GM18861 (cell line): Measurements from ENCODE around the gene PHKG1.
A peak's percentile ranks its signal among the peaks of the same experiment; 100 is the strongest.
"Not testable (repeated sequence)": the region's sequence is repeated elsewhere in the genome, so short reads cannot be mapped to it uniquely, and the experiment has no call there.

Source experiments
- ATAC-seq: cut with Tn5 transposase; IDR thresholded peaks from one replicate; pipeline ENCODE4 v1.9.1; 2021; ENCODE audit not compliant: unreplicated experiment

The PHKG1 gene

DNA sequence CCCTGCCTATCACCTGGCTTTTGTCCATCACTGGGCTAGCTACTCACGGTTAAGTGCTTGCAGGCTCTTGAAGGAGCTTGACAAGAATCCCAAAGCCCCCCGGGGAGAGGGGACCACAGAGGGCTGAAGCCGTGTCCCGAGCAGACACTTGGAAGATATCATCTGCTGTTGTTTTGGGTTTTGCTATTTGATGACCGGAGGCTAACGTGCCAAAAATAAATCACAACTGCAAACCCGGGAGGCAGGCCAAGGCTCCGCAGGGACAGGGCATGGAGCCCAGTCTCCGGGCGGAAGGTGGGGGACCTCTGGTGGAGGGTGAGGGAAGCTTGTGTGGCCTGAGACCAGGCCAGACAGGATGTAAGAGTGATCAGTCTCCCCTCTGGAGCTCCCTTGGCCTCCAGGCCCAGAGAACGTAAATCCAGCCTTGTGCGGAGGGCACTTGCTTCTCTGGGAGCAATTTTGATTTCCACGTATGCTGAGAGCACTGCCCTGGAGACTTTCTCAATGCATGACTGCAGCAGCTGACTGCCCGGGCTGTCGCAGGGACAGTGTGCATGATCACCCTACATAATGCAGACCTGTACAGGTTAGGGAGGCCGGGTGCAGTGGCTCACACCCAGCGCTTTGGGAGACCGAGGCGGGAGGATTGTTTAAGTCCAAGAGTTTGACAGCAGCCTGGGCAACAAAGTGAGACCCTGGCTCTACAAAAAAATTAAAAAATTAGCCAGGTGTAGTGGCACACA is at the start of gene PHKG1:
PHKG1 (minus strand) TSS at position 164 of the 743 bp plus-strand sequence. CDS start 4,011 bp downstream, outside the sequence.
- no peak for ATAC-seq

DNA sequence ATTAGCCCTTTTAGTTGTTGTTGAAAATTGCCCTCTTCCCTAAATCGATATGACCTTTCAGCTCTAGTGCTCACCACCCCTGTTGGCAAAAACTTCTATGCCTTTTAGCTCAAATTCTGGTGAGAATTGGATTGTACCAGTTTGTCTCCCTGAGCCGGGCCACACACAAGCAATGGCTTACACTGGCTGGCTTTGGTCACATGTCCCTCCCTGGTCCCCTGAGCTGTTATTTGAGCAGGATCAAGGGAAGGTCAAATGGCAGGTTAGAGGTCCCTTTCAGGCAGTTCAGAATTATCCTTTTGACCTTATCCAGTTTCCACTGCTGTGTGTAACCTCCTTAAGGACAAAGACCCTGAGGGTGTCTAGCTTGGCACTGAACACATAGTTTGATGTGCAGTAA is 38.3 kb upstream of the PHKG1 start:
- not testable (repeated sequence) for ATAC-seq

DNA sequence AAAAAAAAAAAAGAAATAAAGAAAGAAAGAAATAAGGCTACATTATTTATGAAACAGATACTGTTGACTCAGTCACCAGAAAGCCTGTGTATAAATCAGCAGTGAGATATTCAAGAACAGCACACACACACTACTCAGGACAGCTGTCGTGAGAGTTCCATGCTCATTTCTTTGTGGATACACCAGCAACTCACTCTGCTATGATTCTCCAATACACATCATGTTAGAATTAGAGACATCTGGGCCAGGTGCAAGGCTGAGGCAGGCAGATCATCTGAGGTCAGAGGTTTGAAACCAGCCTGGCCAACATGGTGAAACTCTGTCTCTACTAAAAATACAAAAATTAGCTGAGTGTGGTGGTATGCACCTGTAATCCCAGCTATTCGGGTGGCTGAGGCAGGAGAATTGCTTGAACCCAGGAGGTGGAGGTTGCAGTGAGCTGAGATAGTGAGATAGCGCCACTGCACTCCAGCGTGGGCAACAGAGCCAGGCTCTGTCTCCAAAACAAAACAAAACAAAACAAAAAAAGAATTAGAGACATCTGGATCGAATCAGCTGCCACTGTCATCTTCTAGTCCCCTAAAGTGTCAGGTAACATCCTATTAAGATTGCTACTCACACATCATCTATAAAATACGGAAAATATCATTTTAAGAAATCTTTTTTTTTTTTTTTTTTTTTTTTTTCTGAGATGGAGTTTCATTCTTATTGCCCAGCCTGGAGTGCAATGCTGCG is 34.7 kb upstream of the PHKG1 start:
- no peak for ATAC-seq

DNA sequence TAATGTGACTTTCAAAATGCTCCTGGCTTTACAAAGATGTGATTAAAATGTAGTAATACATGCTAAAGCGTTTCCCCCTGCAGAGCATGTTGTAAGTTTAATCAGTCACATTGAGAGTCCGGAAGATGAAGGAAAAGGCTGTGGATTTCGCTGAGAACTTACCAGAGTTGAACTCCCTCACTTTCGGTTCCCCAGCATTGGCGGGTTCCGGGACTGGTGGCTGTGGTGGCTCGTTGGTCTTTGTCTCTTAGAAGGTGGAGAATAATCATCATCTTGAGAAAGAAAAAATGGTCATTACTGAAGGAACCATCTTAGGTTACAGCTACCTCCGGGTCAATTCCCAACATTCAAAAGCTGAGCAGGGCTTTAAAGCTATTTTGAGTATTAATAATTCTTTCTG is 33.1 kb upstream of the PHKG1 start:
- no peak for ATAC-seq

DNA sequence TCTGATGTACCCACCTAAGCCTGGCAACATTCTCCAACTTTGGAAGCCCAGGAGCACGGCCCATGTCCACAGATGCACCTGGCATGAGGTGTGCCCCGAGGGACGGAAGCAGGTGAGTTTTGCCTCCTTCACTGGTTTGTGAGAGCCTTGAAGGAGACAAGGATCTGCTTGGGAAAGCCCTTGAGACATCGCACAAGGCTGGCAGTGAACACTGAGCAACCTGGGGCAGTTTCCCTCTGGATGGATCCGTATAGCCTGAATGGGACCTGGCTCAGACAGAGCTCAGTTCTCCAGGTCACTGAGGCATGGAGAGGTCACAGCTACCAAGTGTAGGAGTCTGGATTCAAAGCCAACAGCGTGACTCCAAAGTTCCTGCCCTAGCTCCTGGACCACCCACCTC is 32.2 kb upstream of the PHKG1 start:
- no peak for ATAC-seq

DNA sequence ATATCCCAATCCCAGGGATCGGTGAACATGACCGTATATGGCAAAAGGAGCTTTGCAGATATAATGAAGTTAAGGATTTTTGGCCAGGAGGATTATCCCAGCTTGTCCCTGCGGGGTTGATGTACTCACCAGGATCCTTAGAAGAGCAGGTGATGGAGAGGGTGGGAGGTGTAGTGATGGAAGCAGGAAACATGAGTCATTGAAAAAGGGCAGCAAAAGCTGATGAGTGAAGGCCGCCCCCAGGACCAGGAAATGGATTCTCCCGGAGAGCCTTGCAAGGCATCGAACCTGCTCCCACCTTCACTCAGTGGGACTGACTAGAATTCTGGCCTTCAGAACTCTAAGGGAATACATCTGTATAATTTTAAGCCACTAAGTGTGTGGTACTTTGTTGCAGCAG is 28.7 kb upstream of the PHKG1 start:
- ATAC-seq = no peak

DNA sequence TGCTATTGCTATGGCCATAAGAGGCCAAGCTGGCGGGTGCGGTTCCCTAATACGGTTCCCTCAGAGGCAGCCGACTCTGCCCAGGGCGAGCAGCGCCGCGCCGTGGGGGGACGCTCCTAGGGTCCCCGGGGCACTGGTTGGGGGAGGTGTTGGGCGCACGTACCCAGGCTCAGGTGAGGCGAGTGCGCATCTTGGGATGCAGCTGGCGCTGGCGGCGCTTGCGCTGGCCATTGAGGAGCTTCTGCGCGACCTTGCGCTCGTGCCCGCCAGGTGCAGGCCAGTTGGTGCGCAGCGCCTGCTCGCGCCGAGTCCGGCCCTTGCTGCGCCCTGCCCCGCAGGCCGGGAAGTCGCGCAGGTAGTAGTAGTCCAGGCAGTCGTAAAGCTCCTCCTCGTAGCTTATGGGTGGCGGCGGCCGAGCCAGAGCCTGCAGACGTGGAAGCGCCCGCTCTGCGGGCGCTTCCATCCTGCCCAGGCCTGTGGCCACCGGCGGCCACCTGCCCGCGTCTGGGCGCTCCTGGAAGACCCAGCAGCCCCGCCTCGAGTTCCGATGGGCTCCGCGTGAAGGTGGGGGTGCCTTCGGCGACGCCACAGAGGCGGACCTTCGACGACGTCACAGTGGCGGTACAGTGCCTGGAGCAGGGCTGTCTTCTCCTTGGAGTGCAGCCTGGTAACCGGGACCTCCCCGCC is 23.2 kb upstream of the PHKG1 start, which contains the start of gene NUPR2:
NUPR2 (minus strand) TSS at position 566 of the 687 bp plus-strand sequence; CDS start at position 463, 103 bp downstream.
- ATAC-seq = no peak

DNA sequence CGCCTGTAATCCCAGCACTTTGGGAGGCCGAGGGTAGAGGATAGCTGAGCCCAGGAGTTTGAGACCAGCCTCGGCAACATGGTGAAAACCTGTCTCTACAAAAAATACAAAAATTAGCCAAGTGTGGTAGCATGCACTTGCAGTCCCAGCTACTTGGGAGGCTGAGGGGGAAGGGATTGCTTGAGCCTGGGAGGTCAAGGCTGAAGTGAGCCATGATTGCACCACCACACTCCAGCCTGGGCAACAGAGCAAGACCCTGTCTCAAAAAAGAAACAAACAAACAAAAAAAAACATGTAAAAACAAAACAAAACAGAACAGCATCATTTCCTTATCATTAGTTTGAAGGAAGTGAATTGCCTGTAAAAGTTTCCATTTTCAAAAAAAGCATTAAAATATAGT is 19.5 kb upstream of the PHKG1 start:
- not testable (repeated sequence) for ATAC-seq

DNA sequence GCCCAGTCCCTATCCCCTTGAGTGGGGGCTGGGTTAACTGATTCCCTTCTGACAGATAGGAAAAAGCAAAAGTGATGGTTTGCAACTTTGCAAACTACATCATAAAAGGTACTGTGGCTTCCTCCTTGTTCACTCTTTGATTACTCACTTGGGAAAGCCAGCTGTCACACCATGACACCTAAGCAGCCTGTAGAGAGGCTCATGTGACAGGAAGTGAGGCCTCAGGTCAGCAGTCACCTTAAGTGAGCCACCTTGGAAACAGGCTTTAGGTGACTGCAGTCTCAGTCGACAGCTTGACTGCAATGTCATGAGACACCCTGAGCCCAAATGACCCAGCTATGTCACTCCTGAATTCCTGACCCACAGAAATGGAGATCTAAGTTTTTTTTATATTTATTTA is 17.9 kb upstream of the PHKG1 start:
- no peak for ATAC-seq

DNA sequence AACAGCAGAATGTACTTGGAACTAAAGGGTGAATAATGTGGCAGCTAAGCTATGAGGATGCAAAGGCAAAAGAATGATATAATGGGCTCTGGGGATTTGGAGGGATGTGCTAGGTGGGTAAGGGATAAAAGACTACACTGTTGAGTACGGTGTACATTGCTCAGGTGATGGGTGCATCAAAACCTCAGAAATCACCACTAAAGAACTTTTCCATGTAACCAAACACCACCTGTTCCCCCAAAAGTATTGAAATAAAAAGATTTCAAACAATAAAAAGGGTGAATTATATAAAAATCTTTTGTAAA is 15.2 kb upstream of the PHKG1 start:
- ATAC-seq = no peak

DNA sequence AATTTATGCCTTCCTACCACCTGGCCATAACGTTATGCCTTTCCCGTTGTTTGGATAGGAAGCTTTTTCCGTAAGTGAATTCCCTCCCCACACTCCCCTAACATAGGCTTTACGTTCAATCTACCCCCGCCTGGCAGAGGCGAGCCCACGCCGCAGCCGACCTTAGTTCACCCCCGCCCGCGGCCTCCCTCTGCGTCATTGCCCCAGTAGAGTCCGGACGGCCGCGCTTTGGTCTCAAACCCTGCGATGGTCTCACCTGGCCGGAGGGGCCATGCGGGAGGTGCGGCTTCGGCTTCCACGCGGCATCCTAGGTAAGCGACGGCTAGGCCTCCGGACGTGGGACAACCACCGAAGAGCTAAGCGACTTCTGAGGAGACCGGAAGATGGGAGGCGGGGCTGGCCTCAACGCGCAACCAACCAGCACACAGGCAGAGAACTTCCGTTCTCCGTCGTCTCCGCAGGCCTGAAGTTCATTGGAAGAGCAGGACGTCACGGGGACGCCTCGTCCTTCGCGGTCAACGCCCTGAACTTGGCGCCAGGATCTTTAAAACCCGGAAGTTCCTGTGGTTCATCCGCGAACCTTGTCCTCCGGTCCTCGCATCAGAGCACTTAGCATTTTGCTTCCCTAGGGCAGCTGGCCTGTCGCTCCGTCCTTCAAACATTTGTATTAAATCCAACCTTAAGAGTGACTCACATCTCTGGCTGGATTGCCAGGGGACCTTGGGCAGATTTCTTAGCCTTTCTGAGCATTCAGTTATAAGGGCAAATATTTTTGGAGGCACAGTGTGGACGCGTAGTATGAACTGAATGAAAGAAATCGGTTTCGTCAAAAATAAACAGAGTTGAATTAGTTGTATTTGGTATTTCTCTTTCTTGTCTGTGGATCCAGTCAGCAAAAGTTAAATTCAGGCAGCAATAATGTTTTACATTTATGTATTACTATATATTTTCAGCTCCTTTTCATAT is 13.6 kb upstream of the PHKG1 start, which contains the start of gene CHCHD2:
CHCHD2 (minus strand) TSS at position 369 of the 966 bp plus-strand sequence; CDS start at position 306, 63 bp downstream.
- peak; percentile 100 for ATAC-seq

DNA sequence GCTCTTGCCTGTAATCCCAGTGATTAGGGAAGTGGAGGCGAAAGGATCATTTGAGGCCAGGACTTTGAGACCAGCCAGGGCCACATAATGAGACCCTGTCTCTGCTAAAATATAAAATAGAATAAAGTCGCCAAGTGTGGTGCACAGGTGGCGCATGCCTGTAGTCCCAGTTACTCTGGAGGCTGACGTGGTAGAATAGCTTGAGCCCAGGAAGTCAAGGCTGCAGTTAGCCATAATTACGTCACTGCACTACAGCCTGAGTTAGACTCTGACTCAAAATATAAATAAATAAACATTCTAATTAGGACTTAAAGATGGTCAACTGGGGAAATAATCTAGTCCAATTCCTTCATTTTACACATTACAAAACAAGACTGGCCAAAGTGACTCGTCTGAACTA is 12.8 kb upstream of the PHKG1 start:
- ATAC-seq = no peak

DNA sequence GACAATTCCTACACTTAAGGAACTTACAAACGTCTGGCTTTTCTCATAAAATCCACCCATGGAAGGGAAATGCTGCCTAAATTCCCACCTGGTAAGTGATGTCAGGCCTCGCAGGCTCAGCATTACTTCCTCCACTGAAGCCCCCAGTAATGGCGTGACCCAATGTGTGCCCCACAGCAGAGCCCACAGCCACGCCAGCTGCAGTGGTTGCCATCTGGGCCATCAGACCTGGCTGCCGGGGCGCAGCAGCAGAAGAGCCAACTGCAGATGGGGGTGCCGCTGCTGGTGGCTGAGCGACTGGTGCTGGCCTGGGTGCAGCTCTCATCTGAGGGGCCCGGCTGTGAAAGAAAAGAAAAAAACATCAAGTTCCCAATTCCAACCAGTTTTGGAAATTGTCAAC is 11.4 kb upstream of the PHKG1 start:
- ATAC-seq = not testable (repeated sequence)

DNA sequence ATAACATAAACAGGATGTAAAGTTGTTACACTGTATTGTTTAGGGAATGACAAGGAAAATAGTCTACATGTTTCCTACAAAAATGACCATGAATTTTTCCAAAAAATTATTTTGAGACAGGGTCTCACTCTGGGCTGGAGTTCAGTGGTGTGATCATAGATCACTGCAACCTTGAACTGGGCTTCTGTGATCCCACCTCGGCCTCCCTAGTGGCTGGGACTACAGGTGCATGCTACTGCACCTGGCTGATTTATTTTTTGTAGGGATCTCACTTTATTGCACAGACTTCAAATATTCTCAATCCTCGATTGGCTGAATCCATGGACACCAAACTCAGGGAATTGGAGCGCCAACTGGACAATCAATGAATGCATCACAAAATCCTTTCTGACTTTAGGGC is 6.9 kb upstream of the PHKG1 start:
- ATAC-seq = no peak

DNA sequence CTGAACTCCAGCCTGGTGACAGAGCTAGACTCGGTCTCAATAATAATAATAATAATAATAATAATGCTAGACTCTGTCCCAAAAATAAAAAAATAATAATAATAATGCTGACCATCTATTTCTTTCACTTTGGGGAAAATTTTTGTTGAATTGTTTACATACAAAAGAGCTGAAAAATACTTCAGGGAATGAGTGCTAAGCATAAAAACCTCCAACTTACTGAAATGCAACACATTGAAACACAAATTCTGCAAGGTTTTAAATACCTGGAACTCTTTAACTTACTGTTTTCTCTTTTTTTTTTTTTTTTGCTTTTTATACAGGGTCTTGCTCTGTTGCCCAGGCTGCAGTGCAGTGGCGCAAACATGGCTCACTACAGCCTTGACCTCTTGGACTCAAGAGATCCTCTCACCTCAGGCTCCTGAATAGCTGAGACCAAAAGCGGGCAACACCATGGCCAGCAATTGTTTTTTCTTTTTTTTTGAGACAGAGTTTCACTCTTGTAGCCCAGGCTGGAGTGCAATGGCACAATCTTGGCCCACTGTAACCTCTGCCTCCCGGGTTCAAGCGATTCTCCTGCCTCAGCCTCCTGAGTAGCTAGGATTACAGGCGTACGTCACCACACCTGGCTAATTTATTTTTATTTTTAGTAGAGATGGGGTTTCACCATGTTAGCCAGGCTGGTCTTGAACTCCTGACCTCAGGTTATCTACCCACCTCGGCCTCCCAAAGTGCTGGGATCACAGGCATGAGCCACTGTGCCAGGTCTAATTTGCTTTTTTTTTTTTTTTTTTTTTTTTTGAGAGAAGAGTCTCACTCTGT is 5.6 kb upstream of the PHKG1 start:
- not testable (repeated sequence) for ATAC-seq

DNA sequence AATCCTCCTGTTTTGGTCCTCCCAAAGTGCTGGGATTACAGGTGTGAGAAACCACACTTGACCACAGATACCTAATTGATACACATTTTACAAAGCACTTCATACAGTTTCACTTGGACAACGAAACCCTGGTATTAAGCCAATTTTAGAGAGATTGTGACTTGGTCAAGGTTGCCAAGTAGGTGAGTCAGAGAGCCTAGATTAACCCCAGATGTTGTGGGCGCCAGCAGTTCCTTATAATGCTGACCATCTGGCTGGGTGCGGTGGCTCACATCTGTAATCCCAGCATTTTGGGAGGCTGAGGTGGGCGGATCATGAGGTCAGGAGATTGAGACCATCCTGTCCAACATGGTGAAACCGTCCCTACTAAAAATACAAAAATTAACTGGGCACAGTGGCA is 4.9 kb upstream of the PHKG1 start:
- ATAC-seq = no peak

DNA sequence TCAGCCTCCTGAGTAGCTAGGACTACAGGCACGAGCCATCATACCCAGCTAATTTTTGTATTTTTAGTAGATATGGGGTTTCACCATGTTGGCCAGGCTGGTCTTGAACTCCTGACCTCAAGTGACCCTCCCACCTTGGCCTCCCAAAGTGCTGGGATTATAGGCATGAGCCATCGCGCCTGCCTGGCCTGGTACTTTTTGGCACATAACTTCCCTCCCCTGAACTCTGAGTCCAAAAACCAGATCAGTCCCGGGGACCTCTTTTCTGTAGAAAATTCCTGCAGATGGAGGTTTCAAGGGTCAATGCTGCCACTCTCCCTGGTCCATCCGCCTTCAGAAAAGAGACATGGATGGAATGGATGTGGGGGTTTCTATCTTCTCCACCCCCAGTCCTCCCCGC is 364 bp downstream of the PHKG1 start:
- not testable (repeated sequence) for ATAC-seq

DNA sequence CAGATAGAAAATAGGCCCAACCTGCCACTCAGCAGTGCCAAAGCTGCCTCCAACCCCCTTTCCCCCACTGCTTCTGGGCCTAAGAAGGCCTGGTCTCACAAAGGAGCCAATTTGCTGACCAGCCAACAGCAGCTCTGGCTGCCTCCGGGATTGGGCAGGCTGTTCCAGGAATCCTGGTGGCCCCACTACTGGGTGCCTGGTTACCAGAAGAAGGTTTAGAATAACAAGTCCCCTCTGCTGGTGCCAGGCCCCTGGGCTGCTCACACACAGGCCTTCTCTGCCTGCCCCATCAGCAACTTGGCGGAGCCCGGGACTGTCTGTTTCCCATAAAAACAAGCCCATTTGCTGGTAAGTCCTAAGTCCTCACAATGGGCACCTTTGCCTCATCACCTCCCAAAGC is 1.2 kb downstream of the PHKG1 start:
- no peak for ATAC-seq

DNA sequence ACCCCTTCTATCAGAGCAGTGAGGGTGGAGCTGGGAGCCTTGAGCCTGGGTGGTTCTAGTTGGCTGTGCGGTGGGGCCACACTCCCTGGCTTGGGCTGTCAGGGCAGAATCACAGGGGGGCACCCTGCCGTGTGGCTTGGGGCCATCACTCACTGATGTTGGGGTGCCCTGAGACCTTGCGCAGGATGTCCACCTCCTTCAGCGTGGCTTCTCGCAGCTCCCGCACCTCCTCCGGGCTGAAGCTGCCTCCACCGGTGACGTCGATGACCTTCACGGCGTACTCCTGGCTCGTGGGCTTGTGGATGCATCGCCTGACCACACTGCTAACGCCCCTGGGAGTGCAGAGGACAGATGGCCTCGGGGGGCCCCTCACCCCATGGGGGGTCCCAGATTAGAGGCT is 5.3 kb downstream of the PHKG1 start:
- no peak for ATAC-seq

DNA sequence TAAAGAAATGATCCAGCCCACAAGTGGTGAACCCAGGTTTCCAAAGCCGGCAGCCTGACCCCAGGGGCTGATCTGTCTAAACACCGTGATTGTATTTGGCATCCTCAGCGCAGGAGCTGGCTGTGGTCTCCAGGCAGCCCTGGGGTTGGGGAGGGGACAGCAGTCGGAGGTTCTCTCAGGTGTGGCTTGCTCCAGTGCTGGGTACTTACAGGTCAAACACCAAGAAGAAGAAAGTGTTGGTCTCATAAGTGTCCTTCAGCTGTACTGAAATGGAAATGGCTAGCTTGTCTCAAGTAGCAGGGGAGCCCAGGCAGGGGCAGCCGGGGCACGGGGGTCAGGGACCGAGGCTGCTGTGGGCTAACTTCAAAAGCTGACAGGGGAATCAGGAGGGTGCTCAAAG is 6.0 kb downstream of the PHKG1 start:
- ATAC-seq = no peak
